Measurements from ENCODE around the gene CFAP45. TPM values are rescaled to one million over a fixed set of nuclear protein-coding genes. Genes with fewer than 3 reads are reported as not detected.
A peak's percentile ranks its signal among the peaks of the same experiment; 100 is the strongest.

Gene CFAP45
- total RNA-seq, 1 experiment from 2014 or later = 3.6 TPM

GRCh38 chr1:159853417-159854115, 46.4 kb downstream of the CFAP45 start:
- Histone ChIP-seq H3K27me3 (replicated peaks; ENCODE audit: insufficient read depth, low read depth, low read length, poor library complexity) (no peaks in the 10 kb centered on the region), H3K9me3 (ENCODE audit: low read depth, low read length, poor library complexity, severe bottlenecking) (no peaks in the 10 kb centered on the region), H3K4me1 (ENCODE audit: insufficient read depth, low read length, poor library complexity, severe bottlenecking) (peaks cover 9% of the 10 kb centered on the region), H3K4me3 (ENCODE audit: low read depth, low read length, poor library complexity, severe bottlenecking) (peak overlapping the region; percentile 60), H3K27ac (ENCODE audit: low read depth, low read length, poor library complexity, severe bottlenecking) (no peak overlapping the region), H3K36me3 (ENCODE audit: insufficient read depth, low read length, poor library complexity, severe bottlenecking) (no peaks in the 10 kb centered on the region)
- intact Hi-C loops (cut with micrococcal nuclease; ENCODE audit: unreplicated experiment) = no loop called here
- TSS peak; percentile 41 for BruUV-seq (replicated peaks)
- ChIA-PET CTCF (no interaction called here), POLR2A (ENCODE audit: low non-redundant PET) (no interaction called here)
- TF ChIP-seq CTCF (conservative IDR thresholded peaks at IDR 0.05; ENCODE audit: low read depth, low read length) (no peak), EZH2 (IDR thresholded peaks at IDR 0.05; ENCODE audit: borderline replicate concordance, low read depth, low read length, poor library complexity, severe bottlenecking) (no peak)
- DNase-seq (ENCODE audit: low spot score) = no peak

DNA sequence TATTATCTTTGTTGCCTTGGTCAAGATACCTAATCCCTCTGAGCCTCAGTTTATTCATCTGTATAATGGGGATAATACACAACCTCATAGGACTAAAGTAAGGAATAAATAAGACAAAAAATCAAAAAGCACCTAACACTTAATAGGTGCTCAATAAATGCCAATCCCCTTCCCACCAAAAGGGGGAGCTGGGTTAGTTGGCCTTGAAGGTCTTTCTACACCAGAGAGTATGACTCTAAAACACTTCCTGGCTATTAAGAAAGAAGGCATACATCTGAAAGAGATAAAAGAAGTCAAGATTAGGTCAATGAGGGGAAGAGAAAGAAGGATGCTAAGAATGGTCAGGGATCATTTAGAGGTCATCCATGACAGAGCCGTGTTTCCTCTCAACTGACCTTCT, 48.6 kb downstream of the CFAP45 start:
- ChIA-PET CTCF (interaction anchor here (0.7 kb wide), 1 partner anchor 14 kb away, joined by 4 read pairs; no protein-coding TSS in a partner anchor), POLR2A (ENCODE audit: low non-redundant PET) (no interaction called here)
- H3K27ac ChIP-seq (ENCODE audit: low read depth, low read length, poor library complexity, severe bottlenecking) = no peak overlapping the region
- TF ChIP-seq EZH2 (IDR thresholded peaks at IDR 0.05; ENCODE audit: borderline replicate concordance, low read depth, low read length, poor library complexity, severe bottlenecking) (no peak), CTCF (conservative IDR thresholded peaks at IDR 0.05; ENCODE audit: low read depth, low read length) (peak; percentile 32; the same call in 1 of the 2 replicates)
- no TSS peak for BruUV-seq (replicated peaks)
- H3K4me3 ChIP-seq (ENCODE audit: low read depth, low read length, poor library complexity, severe bottlenecking) = no peak overlapping the region
- intact Hi-C loops (cut with micrococcal nuclease; ENCODE audit: unreplicated experiment) = no loop called here
- no peaks in the 10 kb centered on the region for H3K27me3 ChIP-seq (replicated peaks; ENCODE audit: insufficient read depth, low read depth, low read length, poor library complexity)
- DNase-seq (ENCODE audit: low spot score) = no peak
- H3K4me1 ChIP-seq (ENCODE audit: insufficient read depth, low read length, poor library complexity, severe bottlenecking) = peaks cover 9% of the 10 kb centered on the region
- no peaks in the 10 kb centered on the region for H3K9me3 ChIP-seq (ENCODE audit: low read depth, low read length, poor library complexity, severe bottlenecking)
- no peaks in the 10 kb centered on the region for H3K36me3 ChIP-seq (ENCODE audit: insufficient read depth, low read length, poor library complexity, severe bottlenecking)

GRCh38 chr1:159849626-159850366, 50.2 kb downstream of the CFAP45 start:
- Histone ChIP-seq H3K4me3 (ENCODE audit: low read depth, low read length, poor library complexity, severe bottlenecking) (no peak overlapping the region), H3K27me3 (replicated peaks; ENCODE audit: insufficient read depth, low read depth, low read length, poor library complexity) (no peaks in the 10 kb centered on the region), H3K27ac (ENCODE audit: low read depth, low read length, poor library complexity, severe bottlenecking) (no peak overlapping the region), H3K4me1 (ENCODE audit: insufficient read depth, low read length, poor library complexity, severe bottlenecking) (peaks cover 9% of the 10 kb centered on the region), H3K9me3 (ENCODE audit: low read depth, low read length, poor library complexity, severe bottlenecking) (no peaks in the 10 kb centered on the region), H3K36me3 (ENCODE audit: insufficient read depth, low read length, poor library complexity, severe bottlenecking) (no peaks in the 10 kb centered on the region)
- POLR2A ChIA-PET (ENCODE audit: low non-redundant PET) = no interaction called here
- intact Hi-C loops (cut with micrococcal nuclease; ENCODE audit: unreplicated experiment) = no loop called here
- CTCF ChIA-PET = no interaction called here
- peak; percentile 51 for DNase-seq (ENCODE audit: low spot score)
- TF ChIP-seq CTCF (conservative IDR thresholded peaks at IDR 0.05; ENCODE audit: low read depth, low read length) = no peak
- no peak for TF ChIP-seq EZH2 (IDR thresholded peaks at IDR 0.05; ENCODE audit: borderline replicate concordance, low read depth, low read length, poor library complexity, severe bottlenecking)
- no TSS peak for BruUV-seq (replicated peaks)
